GM18505 (cell line): ENCODE results near the gene MAPRE3.

Experiments
- ATAC-seq: cut with Tn5 transposase; IDR thresholded peaks from one replicate; pipeline ENCODE4 v1.9.1; 2021; ENCODE audit not compliant: unreplicated experiment
- POLR2A ChIP-seq: IDR thresholded peaks from 4 replicates; pipeline ENCODE4 v1.6.1; 2011; ENCODE audit warnings: borderline replicate concordance; ENCODE audit not compliant: insufficient read depth, insufficient read length; ENCODE audit errors: extremely low read depth

MAPRE3 gene

DNA sequence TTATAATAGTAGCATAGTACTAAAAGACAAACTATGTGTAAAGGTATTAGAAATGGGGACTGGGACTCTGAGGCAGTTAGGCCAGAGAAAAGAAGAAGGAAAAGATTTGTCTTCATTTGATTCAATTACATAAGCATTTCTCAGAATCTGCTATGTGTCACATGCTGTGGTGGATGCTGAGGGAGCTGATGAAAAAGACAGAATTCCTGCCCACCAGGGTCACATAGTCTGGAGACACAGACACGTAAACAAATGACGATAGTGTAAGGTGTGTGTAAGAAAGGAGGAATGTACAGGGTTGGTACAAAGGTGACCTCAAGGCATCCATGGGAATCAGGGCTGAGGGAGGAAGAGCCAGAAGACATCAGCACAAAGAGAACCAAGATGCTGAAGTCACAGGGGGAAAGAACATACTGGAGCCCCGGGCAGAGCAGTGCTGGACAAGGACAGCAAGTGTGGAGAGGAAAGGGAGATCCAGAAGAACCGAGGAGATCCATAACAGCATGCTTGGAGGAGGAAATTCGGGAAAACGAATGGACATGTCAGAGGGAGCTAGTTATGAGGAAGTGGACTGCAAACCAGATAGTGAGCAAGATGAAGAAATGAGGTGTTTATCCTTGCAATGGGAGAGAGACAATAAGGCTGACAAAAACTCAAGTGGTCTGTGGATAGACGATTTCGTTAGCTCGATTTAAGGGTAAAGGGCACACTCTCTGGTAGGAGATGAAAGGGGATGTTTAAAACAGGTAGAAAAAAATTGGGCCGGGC is 1.2 kb upstream of the MAPRE3 start:
- TF ChIP-seq POLR2A = no peak

GRCh38 chr2:26970928-26971627 is 641 bp downstream of the MAPRE3 start:
- TF ChIP-seq POLR2A = no peak
- no peak for ATAC-seq

More for the DNA sequence above, 1.2 kb upstream of the MAPRE3 start:
- ATAC-seq = no peak

DNA sequence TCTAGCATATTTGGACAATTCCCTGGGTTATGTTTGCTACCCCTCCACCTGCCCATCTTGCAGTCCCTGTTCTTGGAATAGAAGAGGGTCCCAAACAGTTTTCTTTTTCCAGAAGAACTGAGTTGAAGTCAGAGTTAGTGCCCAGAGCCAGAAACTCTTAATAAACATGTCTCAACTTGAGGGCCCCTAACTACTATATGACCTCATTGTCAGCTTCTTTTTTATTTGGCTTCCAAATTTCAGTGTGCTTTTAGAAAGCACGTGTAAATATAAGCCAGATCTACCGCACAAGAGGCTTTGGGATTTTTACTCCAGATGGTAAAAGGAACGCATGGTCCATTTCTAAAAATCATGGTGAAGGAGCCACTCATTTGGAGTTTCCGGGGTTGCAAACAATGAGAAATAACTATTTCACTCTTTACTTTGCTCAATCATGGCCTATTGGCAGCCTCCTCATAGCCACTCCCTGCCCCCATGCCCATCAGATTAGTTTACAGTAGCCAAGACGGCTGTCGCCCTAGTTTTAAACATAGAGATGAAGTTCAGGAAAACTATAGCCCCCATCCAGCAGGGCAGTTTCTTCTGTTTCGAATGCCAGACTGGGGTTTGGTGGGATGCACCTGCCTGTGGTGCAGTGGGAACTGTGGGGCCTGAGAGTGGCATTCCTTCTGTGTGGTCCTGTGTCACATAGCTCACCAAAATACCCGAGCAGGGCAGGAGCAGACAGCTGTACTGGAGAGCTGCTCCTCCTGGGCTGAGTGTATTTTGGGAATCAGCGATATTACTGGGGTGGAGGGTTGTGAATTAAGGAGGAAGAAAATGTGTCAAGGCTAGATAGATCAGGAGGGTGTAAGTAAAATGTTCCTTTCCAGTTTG is 1.7 kb downstream of the MAPRE3 start:
- TF ChIP-seq POLR2A = no peak
- no peak for ATAC-seq

GRCh38 chr2:26974352-26974751 is 3.9 kb downstream of the MAPRE3 start:
- ATAC-seq = no peak
- TF ChIP-seq POLR2A = no peak

DNA sequence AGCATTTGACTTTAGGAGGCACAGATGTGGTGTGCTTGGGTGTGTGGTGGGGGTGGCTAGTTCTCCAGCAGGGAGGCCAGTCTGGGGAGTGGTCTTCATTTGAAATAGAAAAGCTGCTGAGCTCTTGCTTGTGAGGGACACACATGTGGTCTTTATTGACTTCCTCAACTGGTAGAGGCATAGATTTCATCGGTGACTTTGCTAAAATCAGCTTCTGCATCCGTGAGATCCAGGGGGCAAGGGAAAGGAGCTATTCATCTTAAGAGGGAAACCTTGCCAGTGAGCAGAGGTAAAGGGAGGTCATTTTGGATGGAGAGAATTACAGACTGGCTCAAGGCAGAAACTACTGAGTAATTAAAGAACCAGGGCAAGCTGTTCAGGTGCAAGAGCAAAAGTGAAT is 4.7 kb downstream of the MAPRE3 start:
- no peak for ATAC-seq
- no peak for TF ChIP-seq POLR2A

DNA sequence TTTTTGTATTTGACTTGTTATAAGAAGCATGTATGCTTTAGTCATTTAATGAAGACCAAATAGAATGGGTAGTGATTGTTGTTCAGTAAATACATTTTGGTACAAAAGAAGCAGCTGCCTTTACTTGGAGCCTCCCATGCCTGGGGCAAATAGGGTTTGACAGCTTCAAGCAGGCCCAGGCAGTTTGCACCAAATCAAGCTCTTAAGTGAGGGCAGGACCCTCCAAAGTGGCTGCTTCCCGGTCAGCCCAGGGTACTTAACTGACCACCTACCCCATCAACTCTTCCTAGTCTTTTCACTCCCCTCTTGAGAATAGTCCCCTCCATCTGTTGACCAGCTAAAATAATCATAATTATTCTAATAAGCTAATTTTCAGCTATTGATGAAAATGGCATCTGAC is 5.2 kb downstream of the MAPRE3 start:
- TF ChIP-seq POLR2A = no peak
- ATAC-seq = no peak

DNA sequence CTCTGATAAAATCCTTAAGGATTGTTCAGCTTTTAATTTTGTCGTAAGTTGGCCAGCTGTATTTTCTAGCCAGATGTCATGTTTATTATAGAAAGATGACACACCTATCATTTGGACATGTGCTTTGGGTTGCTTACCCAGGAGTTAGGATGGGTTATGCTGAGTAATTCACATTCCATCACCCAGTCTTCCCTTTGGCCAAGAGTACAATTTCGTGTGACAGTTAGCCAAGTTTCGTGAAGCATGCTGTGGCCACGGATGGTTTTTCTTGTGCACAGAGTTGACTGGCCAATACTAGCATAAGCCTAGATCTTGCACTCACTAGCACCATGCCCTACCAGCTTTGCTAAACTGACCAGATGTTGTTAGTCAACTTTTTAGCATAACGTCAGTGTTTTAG is 5.8 kb downstream of the MAPRE3 start:
- no peak for TF ChIP-seq POLR2A
- ATAC-seq = no peak

DNA sequence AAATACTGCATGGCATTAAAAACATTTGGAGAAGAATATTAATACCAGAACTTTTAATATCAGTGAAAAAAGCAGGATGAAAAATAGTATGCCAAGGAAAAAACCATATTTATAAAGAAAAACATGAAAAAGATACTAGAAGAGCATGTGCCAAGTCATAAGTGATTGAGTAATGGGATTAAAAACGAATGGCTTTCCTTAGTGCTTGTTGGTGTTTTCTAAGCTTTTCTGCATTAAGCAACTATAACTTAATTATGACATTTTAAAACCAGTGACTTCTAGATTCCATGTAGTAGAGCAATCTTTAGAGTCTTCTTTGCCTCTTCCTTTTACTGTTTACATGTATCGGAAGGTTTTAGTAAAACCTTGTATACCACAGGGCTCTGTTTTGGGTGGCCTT is 6.6 kb downstream of the MAPRE3 start:
- no peak for ATAC-seq
- no peak for TF ChIP-seq POLR2A

DNA sequence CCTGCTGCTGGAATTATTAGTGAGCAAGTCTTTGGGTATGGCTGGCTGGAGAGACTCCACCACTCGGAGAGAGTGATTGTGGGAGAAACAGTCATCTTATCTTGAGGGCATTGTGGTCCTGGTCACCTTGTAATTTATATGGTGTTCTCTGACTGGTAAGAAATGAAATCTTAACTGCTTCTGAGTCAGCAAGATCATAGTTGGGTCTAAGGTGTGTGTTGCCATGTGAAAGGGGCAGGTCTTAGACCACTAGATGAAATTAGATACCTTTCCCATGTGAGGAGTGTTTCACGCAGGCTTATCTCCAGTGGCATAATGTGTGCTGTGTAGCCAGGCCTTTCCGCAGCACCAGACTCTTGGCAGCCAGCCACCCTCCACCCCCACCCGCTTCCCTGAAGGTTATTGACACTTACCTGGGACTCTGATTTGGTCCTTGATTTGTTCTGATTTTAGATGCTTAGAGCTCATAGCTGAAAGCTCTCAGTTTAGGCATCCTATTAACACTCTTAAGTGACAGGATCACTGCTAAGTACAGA is 7.7 kb downstream of the MAPRE3 start:
- ATAC-seq = no peak
- TF ChIP-seq POLR2A = no peak

- ATAC-seq = no peak
- TF ChIP-seq POLR2A = no peak
These were observed 9.3 kb downstream of the MAPRE3 start for GRCh38 chr2:26979741-26980140.

GRCh38 chr2:26980971-26981370 is 10.5 kb downstream of the MAPRE3 start:
- TF ChIP-seq POLR2A = no peak
- no peak for ATAC-seq

GRCh38 chr2:26982102-26982742 is 11.8 kb downstream of the MAPRE3 start:
- no peak for TF ChIP-seq POLR2A
- no peak for ATAC-seq

DNA sequence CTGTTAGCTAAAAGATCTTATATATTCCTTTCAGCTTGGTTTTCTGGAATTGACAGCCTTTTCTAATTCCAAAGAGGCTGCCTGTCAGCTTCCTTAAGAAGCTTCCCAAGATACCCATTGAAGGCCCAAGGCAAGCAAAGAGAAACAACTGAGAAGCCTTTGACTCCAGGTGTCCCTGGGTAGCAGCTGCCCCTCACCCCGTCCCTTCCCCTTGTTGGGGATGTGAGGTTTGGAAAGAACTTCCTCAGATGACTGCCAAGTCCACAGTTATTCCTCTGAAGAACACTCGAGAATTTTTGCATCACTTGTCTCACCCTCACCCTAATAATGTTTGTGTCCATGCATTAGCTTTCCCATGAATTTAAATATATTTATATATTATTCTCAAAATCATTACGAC is 13.3 kb downstream of the MAPRE3 start:
- no peak for ATAC-seq
- no peak for TF ChIP-seq POLR2A

DNA sequence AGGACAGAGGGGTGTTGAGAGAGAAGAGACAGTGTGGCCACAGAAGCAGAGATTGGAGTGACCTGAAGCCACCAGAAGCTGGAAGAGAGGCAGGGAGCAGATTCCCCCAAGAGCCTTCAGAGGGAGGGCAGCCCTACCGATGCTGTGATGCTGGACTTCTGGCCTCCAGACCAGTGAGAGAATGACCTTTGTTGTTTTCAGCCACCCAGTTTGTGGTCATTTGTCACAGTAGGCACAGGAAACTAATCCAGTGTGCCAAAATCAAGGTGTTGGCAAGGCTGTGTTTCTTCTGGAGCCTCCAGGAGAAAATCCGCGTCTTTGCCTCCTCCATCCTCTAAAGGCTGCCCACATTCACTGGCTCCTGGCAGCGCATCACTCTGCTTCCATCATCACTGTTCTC is 15.4 kb downstream of the MAPRE3 start:
- no peak for TF ChIP-seq POLR2A
- no peak for ATAC-seq

DNA sequence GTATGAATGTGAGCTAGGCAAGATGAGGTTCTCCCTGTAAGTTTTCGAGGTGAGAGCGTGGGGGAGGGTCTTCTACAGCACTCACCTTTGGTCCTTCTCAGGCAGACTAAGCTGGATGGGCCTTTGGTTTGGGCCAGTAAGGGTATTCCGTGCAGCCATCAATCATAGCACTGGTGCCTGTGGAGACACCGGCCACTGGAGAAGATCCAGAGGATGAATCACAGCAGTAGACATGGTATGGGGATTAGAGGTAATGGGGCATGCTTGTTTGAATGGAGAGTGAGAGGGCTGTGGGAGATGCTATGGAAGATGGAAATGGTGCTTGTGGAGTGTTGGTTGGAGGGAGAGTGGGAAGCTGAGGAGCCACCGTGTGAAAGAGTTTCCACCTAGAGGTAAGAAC is 16.1 kb downstream of the MAPRE3 start:
- no peak for ATAC-seq
- TF ChIP-seq POLR2A = no peak
